ENCODE measurements around the gene PACRG. TPM values are rescaled to one million over a fixed set of nuclear protein-coding genes. Genes with fewer than 3 reads are reported as not detected.

PACRG gene
- total RNA-seq, 2 donors from 2014 or later = 2.9 to 63.8 TPM

DNA sequence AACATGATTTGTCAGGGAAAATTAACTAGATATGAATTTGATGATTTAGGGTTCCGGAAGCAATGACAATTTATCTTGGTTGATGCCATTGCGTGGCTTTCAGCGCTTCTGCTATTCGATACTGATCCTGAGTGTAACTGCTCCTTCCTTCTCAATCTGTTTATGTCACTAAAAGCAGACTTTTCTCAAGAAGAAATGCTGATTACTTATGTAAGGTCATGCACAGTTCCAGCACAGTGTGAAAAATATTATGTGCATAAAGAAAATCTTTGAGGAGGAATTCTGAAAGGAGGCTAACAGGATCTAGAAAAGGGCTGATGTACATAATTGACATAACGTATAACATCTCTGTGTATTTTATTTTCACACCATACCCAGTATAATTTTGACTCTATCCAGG, 336.6 kb downstream of the PACRG start:
- Histone ChIP-seq H3K36me3 (no peaks in the 10 kb centered on the region), H3K27ac (no peak overlapping the region), H3K4me3 (no peak overlapping the region), H3K4me1 (replicated peaks) (no peaks in the 10 kb centered on the region), H3K9me3 (no peaks in the 10 kb centered on the region), H3K27me3 (replicated peaks; ENCODE audit: insufficient read depth) (no peaks in the 10 kb centered on the region)
- intact Hi-C loops (cut with DNase I) = no loop called here
- WGBS = 95% methylated on average over 5 of the region's 5 CpGs
- DNase-seq (ENCODE audit: low spot score) = no peak
- TF ChIP-seq, protein P1, sequence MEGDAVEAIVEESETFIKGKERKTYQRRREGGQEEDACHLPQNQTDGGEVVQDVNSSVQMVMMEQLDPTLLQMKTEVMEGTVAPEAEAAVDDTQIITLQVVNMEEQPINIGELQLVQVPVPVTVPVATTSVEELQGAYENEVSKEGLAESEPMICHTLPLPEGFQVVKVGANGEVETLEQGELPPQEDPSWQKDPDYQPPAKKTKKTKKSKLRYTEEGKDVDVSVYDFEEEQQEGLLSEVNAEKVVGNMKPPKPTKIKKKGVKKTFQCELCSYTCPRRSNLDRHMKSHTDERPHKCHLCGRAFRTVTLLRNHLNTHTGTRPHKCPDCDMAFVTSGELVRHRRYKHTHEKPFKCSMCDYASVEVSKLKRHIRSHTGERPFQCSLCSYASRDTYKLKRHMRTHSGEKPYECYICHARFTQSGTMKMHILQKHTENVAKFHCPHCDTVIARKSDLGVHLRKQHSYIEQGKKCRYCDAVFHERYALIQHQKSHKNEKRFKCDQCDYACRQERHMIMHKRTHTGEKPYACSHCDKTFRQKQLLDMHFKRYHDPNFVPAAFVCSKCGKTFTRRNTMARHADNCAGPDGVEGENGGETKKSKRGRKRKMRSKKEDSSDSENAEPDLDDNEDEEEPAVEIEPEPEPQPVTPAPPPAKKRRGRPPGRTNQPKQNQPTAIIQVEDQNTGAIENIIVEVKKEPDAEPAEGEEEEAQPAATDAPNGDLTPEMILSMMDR (IDR thresholded peaks at IDR 0.05) = no peak
- TF ChIP-seq POLR2AphosphoS5 (IDR thresholded peaks at IDR 0.05) (no peak), POLR2A (IDR thresholded peaks at IDR 0.05) (no peak)

DNA sequence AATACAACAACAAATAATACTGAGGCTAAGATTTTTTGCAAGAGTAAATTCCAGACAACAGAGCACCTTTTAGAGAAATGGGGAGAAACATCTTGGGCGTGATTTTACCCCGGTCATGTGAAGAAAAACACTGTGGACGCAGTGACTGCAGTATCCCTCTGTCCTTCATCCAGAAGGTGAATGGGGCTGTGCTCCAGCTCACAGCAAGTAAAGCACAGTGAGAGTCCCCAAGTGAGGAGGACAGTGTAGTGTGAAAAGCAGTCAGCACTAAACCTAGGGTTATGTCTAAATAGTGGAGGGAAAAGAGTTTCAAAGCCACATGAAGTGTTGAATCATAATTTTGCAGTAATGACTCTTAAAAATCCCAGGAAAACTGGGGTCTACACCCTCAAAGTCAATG, 338.4 kb downstream of the PACRG start:
- H3K36me3 ChIP-seq = no peaks in the 10 kb centered on the region
- H3K27me3 ChIP-seq (replicated peaks; ENCODE audit: insufficient read depth) = no peaks in the 10 kb centered on the region
- WGBS = 92% methylated on average over 3 of the region's 3 CpGs
- no peak for DNase-seq (ENCODE audit: low spot score)
- no peak overlapping the region for H3K4me3 ChIP-seq
- intact Hi-C loops (cut with DNase I) = no loop called here
- no peak overlapping the region for H3K27ac ChIP-seq
- TF ChIP-seq POLR2A (IDR thresholded peaks at IDR 0.05) (no peak), POLR2AphosphoS5 (IDR thresholded peaks at IDR 0.05) (no peak)
- TF ChIP-seq, protein P1 (IDR thresholded peaks at IDR 0.05) = no peak
- no peaks in the 10 kb centered on the region for H3K9me3 ChIP-seq
- no peaks in the 10 kb centered on the region for H3K4me1 ChIP-seq (replicated peaks)

- H3K4me1 ChIP-seq (replicated peaks) = no peaks in the 10 kb centered on the region
- no peak overlapping the region for H3K4me3 ChIP-seq
- no peaks in the 10 kb centered on the region for H3K27me3 ChIP-seq (replicated peaks; ENCODE audit: insufficient read depth)
- no peak for TF ChIP-seq POLR2AphosphoS5 (IDR thresholded peaks at IDR 0.05)
- TF ChIP-seq POLR2A (IDR thresholded peaks at IDR 0.05) = no peak
- TF ChIP-seq, protein P1 (IDR thresholded peaks at IDR 0.05) = no peak
- no peak for DNase-seq (ENCODE audit: low spot score)
- no peak overlapping the region for H3K27ac ChIP-seq
- 62% methylated on average over 8 of the region's 8 CpGs for WGBS
- intact Hi-C loops (cut with DNase I) = no loop called here
- no peaks in the 10 kb centered on the region for H3K9me3 ChIP-seq
- H3K36me3 ChIP-seq = no peaks in the 10 kb centered on the region
These were observed 349.4 kb downstream of the PACRG start for GRCh38 chr6:163077134-163077533.

GRCh38 chr6:163078712-163079111, 350.9 kb downstream of the PACRG start:
- 95% methylated on average over 7 of the region's 7 CpGs for WGBS
- no peaks in the 10 kb centered on the region for H3K9me3 ChIP-seq
- intact Hi-C loops (cut with DNase I) = no loop called here
- H3K4me3 ChIP-seq = no peak overlapping the region
- H3K27me3 ChIP-seq (replicated peaks; ENCODE audit: insufficient read depth) = no peaks in the 10 kb centered on the region
- TF ChIP-seq POLR2AphosphoS5 (IDR thresholded peaks at IDR 0.05) = no peak
- TF ChIP-seq, protein P1 (IDR thresholded peaks at IDR 0.05) = no peak
- no peak for TF ChIP-seq POLR2A (IDR thresholded peaks at IDR 0.05)
- H3K36me3 ChIP-seq = no peaks in the 10 kb centered on the region
- no peak for DNase-seq (ENCODE audit: low spot score)
- no peaks in the 10 kb centered on the region for H3K4me1 ChIP-seq (replicated peaks)
- no peak overlapping the region for H3K27ac ChIP-seq

GRCh38 chr6:163080228-163080627, 352.5 kb downstream of the PACRG start:
- WGBS = 81% methylated on average over 5 of the region's 5 CpGs
- Histone ChIP-seq H3K27me3 (replicated peaks; ENCODE audit: insufficient read depth) (no peaks in the 10 kb centered on the region), H3K9me3 (no peaks in the 10 kb centered on the region), H3K36me3 (no peaks in the 10 kb centered on the region), H3K27ac (no peak overlapping the region), H3K4me3 (no peak overlapping the region), H3K4me1 (replicated peaks) (no peaks in the 10 kb centered on the region)
- intact Hi-C loops (cut with DNase I) = no loop called here
- no peak for TF ChIP-seq POLR2AphosphoS5 (IDR thresholded peaks at IDR 0.05)
- no peak for DNase-seq (ENCODE audit: low spot score)

Data from prostate gland (tissue), 2 donors.